HepG2 (cell line): ENCODE data around the gene CLEC16A. TPM values are rescaled to one million over a fixed set of nuclear protein-coding genes. Genes with fewer than 3 reads are reported as not detected.

Source experiments
- AHDC1 ChIP-seq: sonication (generic); formaldehyde crosslinking; IDR thresholded peaks from 2 replicates; pipeline ENCODE4 v1.5.1; 2020; ENCODE audit warnings: mild to moderate bottlenecking, missing genetic modification reagents, borderline replicate concordance
- CBX5 ChIP-seq: sonication (generic); formaldehyde crosslinking; IDR thresholded peaks from 2 replicates; pipeline ENCODE4 v1.4.0; 2020; ENCODE audit warnings: missing genetic modification reagents, borderline replicate concordance
- HNRNPK ChIP-seq: fragments of 200-400 bp; formaldehyde crosslinking; IDR thresholded peaks from 2 replicates; pipeline ENCODE4 v1.6.1; 2018; ENCODE audit warnings: low read length, low read depth, moderate library complexity, mild to moderate bottlenecking; ENCODE audit not compliant: poor library complexity, severe bottlenecking
- IKZF5 ChIP-seq: IDR thresholded peaks from 2 replicates; pipeline ENCODE4 v1.6.1; 2018; ENCODE audit warnings: missing genetic modification reagents, mild to moderate bottlenecking, missing compliant biosample characterization
- KLF16 ChIP-seq, 2 experiments: sonication (generic) in 1 of 2; formaldehyde crosslinking in 1 of 2; IDR thresholded peaks; 2 replicates each; pipeline versions ENCODE4 v1.6.1 to v1.8.0; 2016 to 2023; ENCODE audit warnings: missing genetic modification reagents in 2 of 2, missing compliant biosample characterization in 1 of 2
- MLX ChIP-seq: IDR thresholded peaks from 2 replicates; pipeline ENCODE4 v1.6.1; 2016
- POLR2G ChIP-seq: fragments of 200-400 bp; formaldehyde crosslinking; IDR thresholded peaks from 2 replicates; pipeline ENCODE4 v1.6.1; 2018; ENCODE audit warnings: mild to moderate bottlenecking, low read depth, low read length, moderate library complexity
- ZNF180 ChIP-seq: sonication (generic); formaldehyde crosslinking; IDR thresholded peaks from 2 replicates; pipeline ENCODE4 v1.4.0; 2020; ENCODE audit warnings: low read depth, missing genetic modification reagents, borderline replicate concordance
- ZNF383 ChIP-seq: sonication (generic); formaldehyde crosslinking; IDR thresholded peaks from 2 replicates; pipeline ENCODE4 v1.4.0; 2020; ENCODE audit warnings: missing genetic modification reagents, mild to moderate bottlenecking, borderline replicate concordance
- ZNF432 ChIP-seq: sonication (generic); formaldehyde crosslinking; IDR thresholded peaks from 2 replicates; pipeline ENCODE4 v1.5.0; 2020; ENCODE audit warnings: missing genetic modification reagents, mild to moderate bottlenecking, borderline replicate concordance
- ZNF7 ChIP-seq: IDR thresholded peaks from 2 replicates; pipeline ENCODE4 v1.6.1; 2016; ENCODE audit warnings: missing biosample characterization, missing genetic modification reagents
- ZNF768 ChIP-seq: sonication (generic); formaldehyde crosslinking; IDR thresholded peaks from 2 replicates; pipeline ENCODE4 v1.4.0; 2020; ENCODE audit warnings: missing genetic modification reagents
- ZNF776 ChIP-seq: sonication (generic); formaldehyde crosslinking; IDR thresholded peaks from 2 replicates; pipeline ENCODE4 v1.4.0; 2020; ENCODE audit warnings: mild to moderate bottlenecking, missing genetic modification reagents
- ZNF788 ChIP-seq: sonication (generic); formaldehyde crosslinking; IDR thresholded peaks from 2 replicates; pipeline ENCODE4 v1.5.0; 2020; ENCODE audit warnings: mild to moderate bottlenecking, missing genetic modification reagents, borderline replicate concordance
- polyA plus RNA-seq, 8 experiments: library from polyadenylated mRNA; depleted of rRNA in 3 of 8; stranded (reverse) in 7 of 8; unstranded in 1 of 8; fragments of >200 nt; fragmentation: Illumina TruSeq in 4 of 8; extraction: Trizol in 4 of 8; gene quantifications; 2 replicates each; pipeline versions ENCODE4 v1.2.1 to v1.2.3, GENCODE V29; 2011 to 2016; ENCODE audit warnings: low read depth in 4 of 8, missing spikeins in 1 of 8, mixed read lengths in 1 of 8; ENCODE audit not compliant: insufficient read depth in 1 of 8
- total RNA-seq, 5 experiments: library from RNA; depleted of rRNA; stranded (reverse); fragments of >200 nt; fragmentation: Illumina TruSeq; extraction: Trizol; gene quantifications; 2 replicates each; pipeline ENCODE4 v1.2.3, GENCODE V29; 2016; ENCODE audit warnings: low read depth in 1 of 5
- TF ChIP-seq, protein P1 (sequence below): sonication (generic); formaldehyde crosslinking; IDR thresholded peaks from 2 replicates; pipeline ENCODE4 v1.4.0; 2020; ENCODE audit warnings: missing genetic modification reagents, borderline replicate concordance

The CLEC16A gene
- total and polyA plus RNA-seq, 2 of the 13 experiments (the other 11 are each of a cell fraction or from before 2014, with no cell fraction given) = 8.5 to 10.3 TPM

GRCh38 chr16:10942352-10943063, 1.9 kb upstream of the CLEC16A start, which contains the start of gene DEXI (continued):
- TF ChIP-seq AHDC1 (CRISPR knock-in tag) (no peak; the same call in 1 of the 2 replicates), MLX (CRISPR knock-in tag) (peak; percentile 26; the same call in 1 of the 2 replicates), ZNF768 (CRISPR knock-in tag) (no peak), ZNF432 (CRISPR knock-in tag) (no peak), ZNF383 (CRISPR knock-in tag) (0 out of 2 replicates have a peak, but pooled peaks have one; percentile 62), ZNF180 (CRISPR knock-in tag) (no peak), IKZF5 (CRISPR knock-in tag) (peak; percentile 50; the same call in 1 of the 2 replicates), KLF16 (CRISPR knock-in tag; IDR thresholded peaks at IDR 0.05) (0 out of 4 replicates have a peak, but pooled peaks of 1 of the 2 experiments have one; percentile 56), ZNF776 (no peak), HNRNPK (no peak), POLR2G (peak; percentile 84), ZNF788 (CRISPR knock-in tag) (peak; percentile 60; the same call in 1 of the 2 replicates), ZNF7 (CRISPR knock-in tag) (no peak), CBX5 (CRISPR knock-in tag) (peak; percentile 61; the same call in 1 of the 2 replicates)
- TF ChIP-seq, protein P1, sequence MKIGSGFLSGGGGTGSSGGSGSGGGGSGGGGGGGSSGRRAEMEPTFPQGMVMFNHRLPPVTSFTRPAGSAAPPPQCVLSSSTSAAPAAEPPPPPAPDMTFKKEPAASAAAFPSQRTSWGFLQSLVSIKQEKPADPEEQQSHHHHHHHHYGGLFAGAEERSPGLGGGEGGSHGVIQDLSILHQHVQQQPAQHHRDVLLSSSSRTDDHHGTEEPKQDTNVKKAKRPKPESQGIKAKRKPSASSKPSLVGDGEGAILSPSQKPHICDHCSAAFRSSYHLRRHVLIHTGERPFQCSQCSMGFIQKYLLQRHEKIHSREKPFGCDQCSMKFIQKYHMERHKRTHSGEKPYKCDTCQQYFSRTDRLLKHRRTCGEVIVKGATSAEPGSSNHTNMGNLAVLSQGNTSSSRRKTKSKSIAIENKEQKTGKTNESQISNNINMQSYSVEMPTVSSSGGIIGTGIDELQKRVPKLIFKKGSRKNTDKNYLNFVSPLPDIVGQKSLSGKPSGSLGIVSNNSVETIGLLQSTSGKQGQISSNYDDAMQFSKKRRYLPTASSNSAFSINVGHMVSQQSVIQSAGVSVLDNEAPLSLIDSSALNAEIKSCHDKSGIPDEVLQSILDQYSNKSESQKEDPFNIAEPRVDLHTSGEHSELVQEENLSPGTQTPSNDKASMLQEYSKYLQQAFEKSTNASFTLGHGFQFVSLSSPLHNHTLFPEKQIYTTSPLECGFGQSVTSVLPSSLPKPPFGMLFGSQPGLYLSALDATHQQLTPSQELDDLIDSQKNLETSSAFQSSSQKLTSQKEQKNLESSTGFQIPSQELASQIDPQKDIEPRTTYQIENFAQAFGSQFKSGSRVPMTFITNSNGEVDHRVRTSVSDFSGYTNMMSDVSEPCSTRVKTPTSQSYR (CRISPR knock-in tag) = 0 out of 2 replicates have a peak, but pooled peaks have one; percentile 12
